ENCODE measurements around the gene ALDH16A1.
A peak's percentile ranks its signal among the peaks of the same experiment; 100 is the strongest.

- no peak for TF ChIP-seq CTCF (IDR thresholded peaks at IDR 0.05; ENCODE audit: extremely low read depth in 1 of 2, insufficient read depth in 1 of 2, low read depth in 1 of 2, low read length in 2 of 2)
- peak; percentile 48 for TF ChIP-seq EZH2 (IDR thresholded peaks at IDR 0.05; ENCODE audit: borderline replicate concordance, low read depth, low read length, severe bottlenecking)
- TF ChIP-seq MAX (IDR thresholded peaks at IDR 0.05; ENCODE audit: insufficient read depth, insufficient read length), result no peak
- no peak for TF ChIP-seq POLR2AphosphoS5 (IDR thresholded peaks at IDR 0.05; ENCODE audit: insufficient read depth, low read depth, low read length)
- no peak for TF ChIP-seq POLR2A (IDR thresholded peaks at IDR 0.05; ENCODE audit: low read depth, low read length)
- TF ChIP-seq MYC (IDR thresholded peaks at IDR 0.05; ENCODE audit: low read depth, low read length), result no peak
Measured at GRCh38 chr19:49442354-49442753, 10.7 kb upstream of the ALDH16A1 start.
